ENCODE data around the gene WWOX.

Gene WWOX

GRCh38 chr16:78106686-78107085 lies 7.2 kb downstream of the WWOX start:
- DNase-seq: no peak

GRCh38 chr16:78108451-78108850 lies 9.0 kb downstream of the WWOX start:
- DNase-seq: no peak

GRCh38 chr16:78113258-78113657 lies 13.8 kb downstream of the WWOX start:
- DNase-seq: no peak

GRCh38 chr16:78115659-78116058 lies 16.2 kb downstream of the WWOX start:
- DNase-seq: no peak

- no peak for DNase-seq
Measured at GRCh38 chr16:78116946-78117345, 17.5 kb downstream of the WWOX start.

GRCh38 chr16:78117391-78117790 lies 17.9 kb downstream of the WWOX start:
- DNase-seq: no peak

GRCh38 chr16:78118469-78119025 lies 19.1 kb downstream of the WWOX start:
- DNase-seq: no peak

- peak; percentile 49 for DNase-seq
Measured at GRCh38 chr16:78122774-78123315, 23.4 kb downstream of the WWOX start.

GRCh38 chr16:78125112-78125844 lies 25.8 kb downstream of the WWOX start:
- DNase-seq: no peak

GRCh38 chr16:78126662-78127061 lies 27.2 kb downstream of the WWOX start:
- DNase-seq: no peak

- DNase-seq: no peak
Measured at GRCh38 chr16:78127130-78127529, 27.7 kb downstream of the WWOX start.

GRCh38 chr16:78128913-78129312 lies 29.5 kb downstream of the WWOX start:
- DNase-seq: no peak

- DNase-seq: no peak
Measured at GRCh38 chr16:78129349-78129748, 29.9 kb downstream of the WWOX start.

GRCh38 chr16:78130083-78130608 lies 30.7 kb downstream of the WWOX start:
- DNase-seq: no peak

- DNase-seq: no peak
Measured at GRCh38 chr16:78130950-78131349, 31.5 kb downstream of the WWOX start.

- DNase-seq: no peak
Measured at GRCh38 chr16:78133919-78134318, 34.5 kb downstream of the WWOX start.

- DNase-seq: peak; percentile 4
Measured at GRCh38 chr16:78134944-78135619, 35.6 kb downstream of the WWOX start.

GRCh38 chr16:78137179-78137578 lies 37.7 kb downstream of the WWOX start:
- no peak for DNase-seq

GRCh38 chr16:78137782-78138616 lies 38.5 kb downstream of the WWOX start:
- no peak for DNase-seq

- DNase-seq: no peak
Measured at GRCh38 chr16:78140818-78141466, 41.5 kb downstream of the WWOX start.

- DNase-seq: no peak
Measured at GRCh38 chr16:78142788-78143187, 43.3 kb downstream of the WWOX start.

- no peak for DNase-seq
Measured at GRCh38 chr16:78146807-78147206, 47.4 kb downstream of the WWOX start.

Data from activated CD4-positive, alpha-beta T cell treated with anti-CD3 and anti-CD28 coated beads, Interleukin-2, Interleukin-6, amounts not matched to agents 100 ng/mL and 50 ng/mL, durations not matched to agents 16 hours and 8 hours (primary cell).